Glutamatergic neuron (in vitro differentiated cells): ENCODE data around the gene TFAP2B. TPM values are rescaled to one million over a fixed set of nuclear protein-coding genes. Genes with fewer than 3 reads are reported as not detected.

ENCODE experiments used
- DNase-seq: peaks from one replicate; pipeline ENCODE4 v3.0.0; 2022
- H3K27ac Mint-ChIP-seq: one replicate; pipeline ENCODE4 v1.8.0; 2020; ENCODE audit warnings: mild to moderate bottlenecking, mixed read lengths, inconsistent platforms; ENCODE audit not compliant: unreplicated experiment
- H3K27me3 Mint-ChIP-seq: one replicate; pipeline ENCODE4 v1.8.0; 2020; ENCODE audit warnings: mild to moderate bottlenecking, moderate library complexity, mixed read lengths, inconsistent platforms; ENCODE audit not compliant: unreplicated experiment
- H3K36me3 Mint-ChIP-seq: one replicate; pipeline ENCODE4 v1.8.0; 2020; ENCODE audit warnings: mild to moderate bottlenecking, mixed read lengths, inconsistent platforms; ENCODE audit not compliant: unreplicated experiment
- H3K4me1 Mint-ChIP-seq: one replicate; pipeline ENCODE4 v1.8.0; 2020; ENCODE audit warnings: mild to moderate bottlenecking, low read depth, mixed read lengths, inconsistent platforms; ENCODE audit not compliant: unreplicated experiment
- H3K4me3 Mint-ChIP-seq: one replicate; pipeline ENCODE4 v1.8.0; 2020; ENCODE audit warnings: mild to moderate bottlenecking, mixed read lengths, inconsistent platforms; ENCODE audit not compliant: unreplicated experiment
- H3K9me3 Mint-ChIP-seq: one replicate; pipeline ENCODE4 v1.8.0; 2020; ENCODE audit warnings: mild to moderate bottlenecking, moderate library complexity, mixed read lengths, inconsistent platforms; ENCODE audit not compliant: unreplicated experiment
- total RNA-seq: library from RNA; stranded (reverse); fragmentation: NEBNext Ultra II Directional; extraction: Animal tissue kit (Norgen Biotek cat#: 25700); gene quantifications from one replicate; pipeline ENCODE4 v1.2.1, GENCODE V29; 2021; ENCODE audit not compliant: unreplicated experiment
- TF ChIP-seq, protein P1 (sequence below): fragments of 200-600 bp; sonication (generic); IDR thresholded peaks from one replicate; pipeline ENCODE4 v1.5.0; 2021; ENCODE audit not compliant: partially characterized antibody, unreplicated experiment

Gene TFAP2B
- total RNA-seq, 1 donor from 2014 or later = not detected

GRCh38 chr6:50819904-50820868, 1.5 kb downstream of the TFAP2B start:
- Mint-ChIP-seq H3K36me3 (peaks cover 3% of the 10 kb centered on the region), H3K27me3 (peaks cover 49% of the 10 kb centered on the region), H3K4me3 (peak overlapping the region; percentile 7), H3K27ac (no peak overlapping the region), H3K4me1 (peaks cover 3% of the 10 kb centered on the region), H3K9me3 (peaks cover 21% of the 10 kb centered on the region)
- DNase-seq = no peak
- TF ChIP-seq, protein P1, sequence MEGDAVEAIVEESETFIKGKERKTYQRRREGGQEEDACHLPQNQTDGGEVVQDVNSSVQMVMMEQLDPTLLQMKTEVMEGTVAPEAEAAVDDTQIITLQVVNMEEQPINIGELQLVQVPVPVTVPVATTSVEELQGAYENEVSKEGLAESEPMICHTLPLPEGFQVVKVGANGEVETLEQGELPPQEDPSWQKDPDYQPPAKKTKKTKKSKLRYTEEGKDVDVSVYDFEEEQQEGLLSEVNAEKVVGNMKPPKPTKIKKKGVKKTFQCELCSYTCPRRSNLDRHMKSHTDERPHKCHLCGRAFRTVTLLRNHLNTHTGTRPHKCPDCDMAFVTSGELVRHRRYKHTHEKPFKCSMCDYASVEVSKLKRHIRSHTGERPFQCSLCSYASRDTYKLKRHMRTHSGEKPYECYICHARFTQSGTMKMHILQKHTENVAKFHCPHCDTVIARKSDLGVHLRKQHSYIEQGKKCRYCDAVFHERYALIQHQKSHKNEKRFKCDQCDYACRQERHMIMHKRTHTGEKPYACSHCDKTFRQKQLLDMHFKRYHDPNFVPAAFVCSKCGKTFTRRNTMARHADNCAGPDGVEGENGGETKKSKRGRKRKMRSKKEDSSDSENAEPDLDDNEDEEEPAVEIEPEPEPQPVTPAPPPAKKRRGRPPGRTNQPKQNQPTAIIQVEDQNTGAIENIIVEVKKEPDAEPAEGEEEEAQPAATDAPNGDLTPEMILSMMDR = no peak

GRCh38 chr6:50820869-50821264, 2.2 kb downstream of the TFAP2B start:
- H3K4me1 Mint-ChIP-seq = peaks cover 3% of the 10 kb centered on the region
- no peak overlapping the region for H3K27ac Mint-ChIP-seq
- no peak overlapping the region for H3K4me3 Mint-ChIP-seq
- peaks cover 3% of the 10 kb centered on the region for H3K36me3 Mint-ChIP-seq
- H3K27me3 Mint-ChIP-seq = peaks cover 53% of the 10 kb centered on the region
- DNase-seq = no peak
- TF ChIP-seq, protein P1 = no peak
- peaks cover 22% of the 10 kb centered on the region for H3K9me3 Mint-ChIP-seq

GRCh38 chr6:50821441-50822077, 2.9 kb downstream of the TFAP2B start:
- TF ChIP-seq, protein P1 = no peak
- no peak for DNase-seq
- Mint-ChIP-seq H3K9me3 (peaks cover 24% of the 10 kb centered on the region), H3K36me3 (peaks cover 3% of the 10 kb centered on the region), H3K4me1 (peaks cover 3% of the 10 kb centered on the region), H3K4me3 (no peak overlapping the region), H3K27me3 (peaks cover 55% of the 10 kb centered on the region), H3K27ac (no peak overlapping the region)

GRCh38 chr6:50822078-50822476, 3.4 kb downstream of the TFAP2B start:
- Mint-ChIP-seq H3K4me3 (no peak overlapping the region), H3K27me3 (peaks cover 56% of the 10 kb centered on the region), H3K4me1 (peaks cover 7% of the 10 kb centered on the region), H3K9me3 (peaks cover 25% of the 10 kb centered on the region), H3K27ac (no peak overlapping the region), H3K36me3 (peaks cover 3% of the 10 kb centered on the region)
- TF ChIP-seq, protein P1 = no peak
- no peak for DNase-seq
